G401 (cell line): Measurements from ENCODE around the gene GLI2. TPM values are rescaled to one million over a fixed set of nuclear protein-coding genes. Genes with fewer than 3 reads are reported as not detected.
A peak's percentile ranks its signal among the peaks of the same experiment; 100 is the strongest.

Experiments
- DNase-seq: peaks from one replicate; pipeline ENCODE4 v3.0.0-alpha.2; 2015; ENCODE audit warnings: low spot score
- in situ Hi-C: cut with HindIII; loops from 2 replicates; pipeline ENCODE4 v1.10.0; 2016; ENCODE audit warnings: low sequenced_read_pairs, mixed read lengths
- total RNA-seq: library from RNA; depleted of rRNA; stranded (reverse); fragments of >200 nt; shearing (Covaris generic); gene quantifications from 2 replicates; pipeline ENCODE4 v1.2.3, GENCODE V29; 2014

GLI2 gene
- total RNA-seq, 1 experiment from 2014 or later = not detected

- in situ Hi-C loops = no loop called here
- DNase-seq = no peak
Measured at GRCh38 chr2:120749506-120750431, 14.1 kb downstream of the GLI2 start.

DNA sequence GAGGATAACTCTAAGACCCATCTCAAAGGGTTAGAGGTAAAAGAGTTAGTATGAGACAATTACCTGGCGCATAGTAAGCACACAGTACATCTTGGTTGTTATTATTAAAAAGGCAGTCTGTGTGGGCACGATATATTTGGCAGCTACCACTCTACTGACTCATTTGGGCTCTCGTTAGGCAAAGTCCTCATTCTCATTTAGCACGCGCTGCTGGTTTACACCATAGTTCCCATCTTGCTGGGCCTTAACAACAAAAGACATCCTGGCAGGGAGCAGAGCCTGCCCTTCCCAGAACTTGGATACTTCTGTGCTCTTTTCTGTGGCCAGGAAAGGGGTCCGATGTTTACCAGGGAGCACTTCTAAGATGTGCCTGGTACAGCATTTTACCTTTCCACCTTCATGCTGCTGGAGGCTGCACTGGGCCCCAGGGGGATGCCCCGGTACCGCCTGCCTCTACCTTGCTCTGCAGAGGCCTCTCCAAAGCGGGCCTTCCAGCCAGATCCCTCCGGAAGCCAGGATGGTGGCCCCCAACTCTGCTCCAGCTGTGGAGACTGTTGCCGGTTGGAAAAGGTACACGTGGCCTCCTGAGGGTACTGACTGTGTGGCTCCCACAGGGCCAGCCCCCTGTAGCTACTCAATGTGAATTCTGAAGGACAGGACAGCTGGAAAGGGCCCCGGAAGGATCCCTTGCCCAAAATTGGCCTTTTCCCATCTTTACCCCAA lies 15.0 kb downstream of the GLI2 start:
- in situ Hi-C loops = no loop called here
- no peak for DNase-seq

GRCh38 chr2:120751553-120751952 lies 15.9 kb downstream of the GLI2 start:
- DNase-seq = no peak
- in situ Hi-C loops = no loop called here

GRCh38 chr2:120754067-120754960 lies 18.6 kb downstream of the GLI2 start:
- in situ Hi-C loops = no loop called here

GRCh38 chr2:120758181-120759144 lies 22.8 kb downstream of the GLI2 start:
- in situ Hi-C loops = no loop called here
- DNase-seq = peak; percentile 6

More at GRCh38 chr2:120754067-120754960, 18.6 kb downstream of the GLI2 start:
- DNase-seq = no peak

GRCh38 chr2:120759543-120760331 lies 24.1 kb downstream of the GLI2 start:
- no peak for DNase-seq
- in situ Hi-C loops = no loop called here

- DNase-seq = no peak
- in situ Hi-C loops = no loop called here
Measured at GRCh38 chr2:120760446-120761135, 24.9 kb downstream of the GLI2 start.

GRCh38 chr2:120761164-120761861 lies 25.6 kb downstream of the GLI2 start:
- in situ Hi-C loops = no loop called here
- DNase-seq = no peak

GRCh38 chr2:120761911-120762310 lies 26.2 kb downstream of the GLI2 start:
- no peak for DNase-seq
- in situ Hi-C loops = no loop called here

DNA sequence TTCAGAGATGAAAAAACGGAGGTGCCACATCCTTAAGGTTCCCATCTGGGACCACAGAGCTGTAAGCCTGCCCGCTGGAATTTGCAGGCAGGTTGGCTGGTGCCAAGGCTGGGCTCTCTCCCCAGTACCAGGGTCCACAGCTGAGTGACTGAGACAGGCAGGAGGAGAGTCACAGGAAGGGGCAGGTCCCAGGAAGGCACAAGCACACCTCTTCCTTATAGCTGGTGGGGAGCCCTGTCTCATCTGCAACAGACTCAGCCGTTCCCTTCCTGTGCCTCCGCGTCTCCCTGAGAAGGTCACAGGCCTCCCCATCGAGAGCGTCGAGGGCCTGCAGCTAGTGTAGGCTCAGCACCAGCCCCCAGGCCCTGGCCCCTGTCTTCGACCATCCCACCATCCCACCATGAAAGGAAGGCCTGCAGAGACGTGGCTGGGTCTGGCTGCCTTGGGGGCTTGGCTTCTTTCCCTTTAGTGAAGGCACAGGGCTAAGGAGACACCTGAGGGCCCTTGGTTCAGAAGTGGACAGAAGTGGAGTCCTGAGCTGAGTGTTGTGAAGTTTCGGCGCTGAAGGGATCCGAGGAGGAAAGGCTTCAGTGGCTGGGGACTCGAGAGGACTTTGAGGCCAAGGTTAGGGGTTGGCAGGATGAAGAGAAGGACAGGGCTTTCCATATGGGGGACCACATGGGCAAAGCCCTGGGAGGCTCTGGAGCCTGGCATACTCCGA lies 26.8 kb downstream of the GLI2 start:
- no peak for DNase-seq
- in situ Hi-C loops = no loop called here

GRCh38 chr2:120763508-120763907 lies 27.8 kb downstream of the GLI2 start:
- in situ Hi-C loops = no loop called here
- no peak for DNase-seq

DNA sequence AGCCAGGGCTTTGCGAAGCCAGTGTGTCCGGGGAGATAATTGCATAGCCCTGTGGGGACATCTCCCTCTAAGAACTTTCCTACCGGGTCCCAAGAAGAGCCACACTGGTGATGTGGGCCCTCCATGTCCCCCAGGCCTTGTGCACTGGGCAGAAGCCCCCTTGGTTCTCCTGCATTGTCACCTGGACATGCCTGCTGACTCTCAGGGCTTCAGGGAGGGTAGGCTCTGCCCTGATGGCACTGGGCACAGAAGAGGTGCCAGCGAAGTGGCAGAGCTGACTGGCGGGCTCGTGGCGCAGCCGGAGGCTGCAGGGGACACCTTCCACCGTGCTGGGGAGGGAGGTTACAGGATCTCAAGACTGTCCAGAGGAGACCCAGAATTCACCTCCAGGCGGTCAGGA lies 28.3 kb downstream of the GLI2 start:
- in situ Hi-C loops = no loop called here
- DNase-seq = no peak

DNA sequence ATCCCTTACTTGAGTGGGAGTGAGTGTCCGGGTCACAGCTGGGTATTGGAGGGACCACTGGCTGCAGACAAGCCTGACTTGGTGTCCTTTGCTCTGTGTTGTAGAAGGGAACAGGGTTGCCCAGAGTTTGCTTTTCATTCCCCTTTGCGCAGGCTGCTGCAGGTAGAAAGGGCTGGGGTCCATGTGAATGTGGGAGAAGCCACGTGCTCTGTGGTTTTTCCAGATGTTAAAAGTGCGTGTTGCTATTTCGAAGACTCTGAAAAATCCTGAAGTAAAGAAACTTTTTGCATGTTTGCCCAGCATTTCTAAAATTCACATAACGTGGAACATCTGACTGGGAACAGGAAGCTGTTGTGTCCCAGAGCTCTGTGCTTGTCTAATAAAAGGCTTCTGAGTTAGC lies 28.8 kb downstream of the GLI2 start:
- in situ Hi-C loops = no loop called here
- DNase-seq = no peak

DNA sequence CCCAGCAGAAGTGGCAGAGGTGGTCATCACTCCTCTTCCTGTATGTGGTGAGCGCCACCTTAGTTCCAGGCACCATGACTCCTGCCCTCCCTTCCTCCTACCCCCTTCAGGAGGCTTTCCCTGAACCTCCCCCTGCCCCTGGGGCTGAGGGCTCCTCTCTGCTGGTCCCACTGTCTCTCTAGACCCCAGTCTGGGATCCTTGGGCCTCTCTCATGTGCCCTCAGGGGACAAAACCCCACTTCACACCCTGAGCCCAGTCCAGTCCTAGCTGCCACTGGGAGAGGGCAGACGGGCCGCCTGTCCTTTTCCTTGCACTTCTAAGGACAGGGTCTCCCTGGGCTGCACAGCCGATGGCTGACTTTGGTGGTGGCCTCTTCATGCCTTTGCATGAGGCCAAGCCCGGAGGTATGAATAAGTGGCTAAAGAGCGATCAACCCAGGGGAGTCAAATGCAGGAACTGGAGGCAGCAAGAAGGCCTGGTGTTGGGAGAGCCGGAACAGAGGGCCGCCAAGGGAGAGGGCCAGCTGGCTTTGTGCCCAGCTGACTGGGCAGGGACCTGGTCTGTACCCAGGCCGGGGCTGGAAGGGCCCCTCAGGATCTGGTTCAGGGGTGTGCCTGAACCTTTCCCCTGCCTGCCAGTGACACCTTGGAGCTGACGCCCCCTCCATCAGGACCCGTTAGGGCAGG lies 29.5 kb downstream of the GLI2 start:
- DNase-seq = no peak
- in situ Hi-C loops = no loop called here

- in situ Hi-C loops = no loop called here
Measured at GRCh38 chr2:120765678-120766469, 30.2 kb downstream of the GLI2 start.

More at GRCh38 chr2:120765678-120766469, 30.2 kb downstream of the GLI2 start:
- no peak for DNase-seq
